HG02623 (cell line): ENCODE results near the gene MRTFA.
"Not testable (repeated sequence)": the region's sequence is repeated elsewhere in the genome, so short reads cannot be mapped to it uniquely, and the experiment has no call there.

ENCODE experiments used
- ATAC-seq: cut with Tn5 transposase; IDR thresholded peaks from one replicate; pipeline ENCODE4 v1.9.1; 2021; ENCODE audit warnings: moderate library complexity; ENCODE audit not compliant: unreplicated experiment

Gene MRTFA

DNA sequence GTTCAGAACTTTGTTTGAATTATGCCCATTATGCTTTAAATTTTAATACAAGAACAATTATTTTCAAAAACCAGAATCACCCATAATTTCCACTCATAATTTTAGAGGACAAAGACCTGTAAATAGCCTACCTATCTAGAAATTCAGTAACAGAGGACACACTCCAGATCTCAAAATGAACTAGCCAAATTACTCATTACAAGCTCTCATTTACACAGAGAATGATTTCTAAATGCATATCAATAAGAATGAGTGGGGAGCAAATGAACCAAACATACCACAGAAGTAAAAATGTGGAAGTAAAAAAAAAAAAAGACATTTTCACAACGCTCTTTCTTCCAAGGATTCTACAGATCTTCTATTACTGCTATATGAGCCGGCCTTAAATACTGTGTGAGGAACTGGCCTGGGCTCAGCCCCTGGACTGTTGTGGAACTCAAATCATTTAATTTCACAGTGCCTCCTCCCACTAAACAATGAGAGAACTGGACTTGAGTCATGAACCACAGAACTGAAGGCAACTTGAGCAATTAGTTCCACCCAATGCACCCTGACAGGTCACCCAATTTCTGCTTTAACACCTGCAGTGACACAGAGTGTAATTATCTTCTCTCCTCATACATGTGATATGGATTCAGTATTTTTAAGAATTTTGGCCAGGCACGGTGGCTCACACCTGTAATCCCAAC lies 8.0 kb downstream of the MRTFA start:
- ATAC-seq: no peak

DNA sequence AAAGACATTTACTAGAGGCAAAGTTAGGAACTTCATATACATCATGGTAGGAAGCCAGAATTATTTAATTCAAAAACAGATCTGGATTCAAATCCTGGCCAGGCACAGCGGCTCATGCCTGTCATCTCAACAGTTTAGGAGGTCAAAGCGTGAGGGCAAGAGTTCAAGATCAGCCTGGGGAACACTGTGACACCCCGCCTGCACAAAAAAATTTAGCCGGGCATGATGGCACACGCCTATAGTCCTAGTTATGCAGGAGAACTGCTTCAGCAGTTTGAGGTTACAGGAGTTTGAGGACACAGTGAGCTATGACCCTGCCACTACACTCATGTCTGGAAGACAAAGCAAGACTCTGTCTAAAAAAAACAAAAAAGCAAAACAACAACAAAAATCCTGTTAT lies 8.9 kb downstream of the MRTFA start:
- no peak for ATAC-seq

DNA sequence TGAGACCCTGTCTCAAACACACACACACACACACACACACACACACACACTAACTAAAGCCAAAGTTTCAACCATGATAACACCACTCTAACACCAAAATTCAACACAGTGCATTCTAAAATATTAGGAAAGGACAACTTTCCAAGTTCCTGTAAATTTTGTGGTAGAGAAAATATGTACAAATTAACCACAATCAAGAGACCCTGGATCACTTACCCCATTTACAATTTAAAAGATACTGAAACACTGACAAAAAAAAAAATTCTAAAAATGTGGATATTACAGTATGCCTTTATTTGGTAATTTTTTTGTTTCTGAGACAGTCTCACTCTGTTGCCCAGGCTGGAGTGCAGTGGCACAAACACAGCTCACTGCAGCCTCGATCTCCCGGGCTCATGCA lies 9.7 kb downstream of the MRTFA start:
- ATAC-seq: no peak

DNA sequence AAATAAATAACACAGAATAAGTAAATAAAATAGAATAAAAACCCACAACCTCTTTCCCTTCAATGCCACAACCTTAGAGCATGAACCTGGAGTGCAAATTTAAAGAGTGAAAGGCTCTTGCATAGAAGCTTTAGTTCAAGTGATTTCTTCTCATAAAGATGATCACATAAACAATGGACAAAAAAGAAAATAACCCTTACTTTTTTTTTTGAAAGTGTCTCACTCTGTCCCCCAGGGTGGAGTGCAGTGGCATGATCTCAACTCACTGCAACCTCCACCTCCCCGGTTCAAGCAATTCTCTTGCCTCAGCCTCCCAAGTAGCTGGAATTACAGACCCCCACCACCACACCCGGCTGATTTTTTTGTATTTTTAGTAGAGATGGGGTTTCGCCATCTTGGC lies 10.7 kb downstream of the MRTFA start:
- ATAC-seq: not testable (repeated sequence)

DNA sequence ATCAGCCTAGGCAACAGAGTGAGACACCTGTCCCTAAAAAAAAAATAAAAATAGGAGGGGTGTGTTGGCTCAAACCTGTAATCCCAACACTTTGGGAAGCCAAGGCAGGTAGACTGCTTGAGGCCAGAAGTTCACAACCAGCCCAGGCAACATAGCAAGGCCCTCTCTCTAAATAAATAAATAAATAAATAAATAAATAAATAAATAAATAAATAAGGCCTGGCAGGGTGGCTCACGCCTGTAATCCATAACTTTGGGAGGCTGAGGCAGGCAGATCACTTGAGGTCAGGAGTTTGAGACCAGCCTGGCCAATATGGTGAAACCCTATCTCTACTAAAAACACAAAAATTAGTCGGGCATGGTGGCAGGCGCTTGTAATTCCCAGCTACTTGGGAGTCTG lies 11.2 kb downstream of the MRTFA start:
- ATAC-seq: not testable (repeated sequence)

DNA sequence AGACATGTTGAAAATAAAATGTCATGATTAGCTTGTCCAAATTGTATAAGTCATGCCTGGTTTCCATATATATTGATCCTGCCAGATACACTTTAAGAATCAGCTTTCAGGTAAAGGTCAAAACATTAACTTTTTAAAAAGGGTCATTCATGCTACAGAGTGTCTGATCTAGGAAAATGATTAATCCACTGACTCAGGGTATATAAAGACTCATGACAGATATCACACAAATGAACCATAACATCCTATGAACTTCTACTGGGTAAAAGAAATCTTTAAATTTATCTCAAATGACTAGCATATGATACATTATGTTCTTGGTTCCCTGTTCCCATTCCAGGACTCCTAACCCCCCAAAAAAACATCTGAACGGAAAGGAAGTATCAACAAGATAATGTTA lies 11.7 kb downstream of the MRTFA start:
- ATAC-seq: no peak

DNA sequence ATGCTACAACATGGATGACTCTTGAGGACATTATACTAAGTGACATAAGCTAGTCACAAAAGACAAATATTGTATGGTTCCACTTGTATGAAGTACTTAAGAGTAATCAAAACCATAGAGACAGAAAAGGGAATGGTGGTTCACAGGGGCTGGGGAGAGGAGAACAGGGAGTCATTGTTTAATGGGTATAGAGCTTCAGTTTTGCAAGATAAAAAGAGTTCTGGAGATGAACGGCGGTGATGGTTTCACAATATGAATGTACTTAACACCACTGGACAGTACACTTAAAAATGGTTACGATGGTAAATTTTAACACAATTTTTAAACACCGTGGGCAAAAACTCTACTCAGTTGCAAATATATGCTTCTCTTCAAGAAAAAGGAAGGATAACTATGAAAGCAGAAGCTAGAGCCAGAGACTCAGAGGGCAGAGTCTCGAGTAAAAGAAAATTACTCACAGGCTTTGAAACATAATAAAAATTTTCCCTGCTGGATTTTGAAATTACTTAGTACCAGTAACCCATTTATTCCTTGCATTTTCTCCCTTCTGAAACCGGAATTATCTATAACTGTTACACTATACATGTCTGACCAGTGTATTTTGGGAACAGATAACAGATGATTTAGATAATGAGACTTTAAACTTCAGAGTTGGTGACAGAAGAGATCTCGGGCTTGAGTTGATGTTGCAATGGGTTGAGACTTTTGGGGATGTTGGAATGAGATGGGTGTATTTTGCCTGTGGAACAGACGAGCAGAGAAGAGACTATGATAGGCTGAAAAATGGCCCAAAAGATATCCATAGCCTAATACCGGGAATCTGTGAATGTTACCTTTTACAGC lies 15.0 kb downstream of the MRTFA start:
- no peak for ATAC-seq

DNA sequence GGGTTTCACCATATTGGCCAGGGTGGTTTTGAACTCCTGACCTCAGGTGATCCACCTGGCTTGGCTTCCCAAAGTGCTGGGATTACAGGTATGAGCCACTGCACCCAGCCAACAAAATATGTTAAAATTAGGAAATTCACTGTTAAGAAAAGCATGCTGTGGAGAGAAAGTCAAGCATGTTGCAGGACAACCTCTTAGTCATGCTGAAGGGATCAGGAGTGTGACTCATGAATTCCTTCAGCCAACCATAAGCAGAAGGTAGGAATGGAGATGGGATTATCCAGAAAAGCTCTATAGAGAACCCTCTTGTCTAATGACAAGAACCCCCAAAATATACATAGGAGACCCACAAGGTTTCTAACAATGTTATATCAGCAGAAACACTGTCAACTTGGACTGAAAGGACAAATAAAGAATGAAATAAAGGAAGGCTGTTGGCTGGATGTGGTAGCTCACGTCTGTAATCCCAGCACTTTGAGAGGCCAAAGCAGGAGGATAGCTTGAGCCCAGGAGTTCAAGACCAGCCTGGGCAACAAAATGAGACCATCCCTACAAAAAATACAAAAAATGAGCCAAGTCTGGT lies 16.0 kb downstream of the MRTFA start:
- no peak for ATAC-seq

DNA sequence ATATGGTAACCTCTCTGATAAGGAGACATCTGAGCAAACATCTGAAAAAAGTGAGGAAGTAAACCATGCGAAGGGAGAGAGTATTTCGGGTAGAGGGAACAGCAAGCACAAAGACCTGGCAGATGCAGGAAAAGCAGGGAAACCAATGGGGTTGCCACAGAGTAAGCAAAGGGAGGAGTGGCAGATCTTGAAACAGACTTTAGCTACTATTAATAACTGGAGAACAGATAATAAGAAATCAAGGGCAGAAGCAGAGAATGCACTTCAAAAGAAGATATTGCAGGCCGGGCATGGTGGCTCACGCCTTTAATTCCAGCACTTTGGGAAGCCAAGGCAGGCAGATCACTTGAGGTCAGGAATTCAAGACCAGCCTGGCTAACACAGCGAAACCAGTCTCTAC lies 18.1 kb downstream of the MRTFA start:
- no peak for ATAC-seq

DNA sequence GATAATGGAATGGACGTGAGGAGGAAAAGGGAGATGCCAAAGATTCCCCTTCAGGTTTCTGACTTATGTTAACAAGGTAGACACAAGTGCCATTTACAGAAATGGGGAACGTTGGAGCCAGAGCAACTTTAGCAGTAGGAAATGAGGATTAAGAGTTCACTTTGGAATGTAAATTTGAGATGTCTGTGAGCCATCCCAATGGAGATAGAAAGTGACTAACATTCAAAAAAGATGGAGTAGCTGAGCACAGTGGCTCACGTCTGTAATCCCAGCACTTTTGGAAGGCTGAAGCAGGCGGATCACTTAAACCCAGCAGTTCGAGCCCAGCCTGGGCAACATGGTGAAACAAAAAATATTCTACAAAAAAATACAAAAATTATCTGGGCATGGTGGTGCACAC lies 19.9 kb downstream of the MRTFA start:
- ATAC-seq: no peak

DNA sequence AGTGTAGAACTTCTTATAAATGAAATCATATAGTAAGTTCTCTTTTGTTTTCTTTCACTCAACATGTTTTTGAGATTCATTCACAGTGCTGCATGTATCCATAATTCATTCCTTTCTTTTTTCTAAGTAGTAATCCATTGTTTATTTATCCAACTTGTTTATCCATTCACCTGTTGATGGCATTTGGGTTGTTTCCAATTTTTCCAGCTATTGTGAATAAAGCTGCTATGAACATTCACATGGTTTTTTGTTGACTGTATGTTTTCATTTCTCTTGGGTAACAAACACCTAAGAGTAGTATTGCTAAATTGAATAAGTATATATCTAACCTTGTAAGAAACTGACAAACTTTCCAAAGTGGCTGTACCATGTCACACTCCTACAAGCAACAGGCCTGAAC lies 23.5 kb downstream of the MRTFA start:
- no peak for ATAC-seq

DNA sequence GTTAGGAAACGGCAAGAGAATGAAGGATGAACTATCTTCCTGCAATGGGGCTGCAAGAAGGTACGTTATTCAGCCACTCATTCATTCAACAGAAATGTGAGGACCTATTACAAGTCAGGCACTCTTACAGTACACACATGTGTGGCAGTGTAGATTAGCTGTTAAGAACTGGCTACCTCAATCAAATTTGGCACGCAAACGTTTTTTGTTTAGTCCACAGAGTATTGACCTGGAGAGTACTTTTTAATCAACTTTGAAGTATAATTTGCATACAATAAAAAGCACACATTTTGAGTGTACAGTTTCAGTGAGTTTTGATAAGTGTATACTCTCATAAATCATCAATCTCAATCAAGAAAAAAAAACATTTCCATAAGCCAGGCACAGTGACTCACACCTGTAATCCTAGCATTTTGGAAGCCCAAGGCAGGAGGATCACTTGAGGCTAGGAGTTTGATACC lies 24.2 kb downstream of the MRTFA start:
- no peak for ATAC-seq

DNA sequence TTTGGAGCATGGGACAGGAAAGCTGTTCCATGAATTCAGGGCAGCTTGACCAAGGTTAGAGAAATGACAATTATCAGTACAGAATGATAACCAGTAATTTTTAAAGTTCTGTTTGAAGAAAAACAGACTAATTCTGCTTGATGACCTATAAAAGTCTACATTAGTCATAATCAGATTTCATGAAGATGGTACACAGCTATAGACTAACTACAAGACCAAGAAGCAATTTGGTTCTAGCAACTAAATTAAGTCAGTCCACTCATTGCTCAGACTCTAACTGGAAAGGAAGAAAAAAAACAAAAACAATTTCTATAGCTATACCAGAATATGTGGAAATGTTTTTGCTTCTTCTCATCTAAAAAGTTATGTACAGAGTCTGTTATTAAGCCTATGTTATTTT lies 24.9 kb downstream of the MRTFA start:
- ATAC-seq: no peak

DNA sequence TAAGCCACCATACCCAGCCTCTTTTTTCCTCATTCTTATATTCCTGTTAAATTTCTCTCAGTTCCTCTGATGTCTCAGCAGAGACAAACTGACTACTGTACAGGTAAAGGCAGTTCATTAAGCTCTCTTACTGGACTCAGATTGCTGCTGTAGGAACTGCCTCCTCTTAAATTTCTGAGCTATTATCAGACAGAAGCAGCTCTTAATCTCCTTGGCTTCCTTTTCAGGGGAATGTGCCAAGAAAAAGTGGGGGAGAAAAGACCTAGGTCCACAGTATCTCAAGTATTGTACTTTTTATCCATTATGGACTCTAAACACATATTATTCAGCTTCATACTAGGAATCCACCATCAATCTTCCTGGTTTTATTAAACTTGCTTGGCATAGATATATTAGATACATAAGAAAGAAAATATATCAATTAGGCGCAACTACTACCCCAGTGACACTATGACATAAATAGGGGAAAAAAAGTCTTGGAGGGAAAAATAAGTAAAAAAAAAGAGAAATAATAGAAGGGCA lies 26.1 kb downstream of the MRTFA start:
- ATAC-seq: no peak

DNA sequence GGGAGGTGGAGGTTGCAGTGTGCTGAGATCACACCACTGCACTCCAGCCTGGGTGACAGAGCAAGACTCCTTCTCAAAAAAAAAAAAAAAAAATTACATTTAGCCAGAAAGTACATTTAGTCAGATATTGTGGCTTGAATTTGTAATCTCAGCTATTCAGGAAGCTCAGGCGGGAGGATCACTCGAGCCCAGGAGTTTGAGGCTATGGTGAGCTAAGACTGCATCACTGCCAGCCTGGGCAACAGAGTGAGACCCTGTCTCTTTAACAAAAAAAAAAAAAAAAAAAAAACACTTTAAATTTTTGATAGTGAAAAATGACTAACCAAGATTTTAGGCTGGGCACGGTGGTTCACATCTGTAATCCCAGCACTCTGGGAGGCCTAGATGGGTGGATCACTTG lies 27.3 kb downstream of the MRTFA start:
- ATAC-seq: no peak

DNA sequence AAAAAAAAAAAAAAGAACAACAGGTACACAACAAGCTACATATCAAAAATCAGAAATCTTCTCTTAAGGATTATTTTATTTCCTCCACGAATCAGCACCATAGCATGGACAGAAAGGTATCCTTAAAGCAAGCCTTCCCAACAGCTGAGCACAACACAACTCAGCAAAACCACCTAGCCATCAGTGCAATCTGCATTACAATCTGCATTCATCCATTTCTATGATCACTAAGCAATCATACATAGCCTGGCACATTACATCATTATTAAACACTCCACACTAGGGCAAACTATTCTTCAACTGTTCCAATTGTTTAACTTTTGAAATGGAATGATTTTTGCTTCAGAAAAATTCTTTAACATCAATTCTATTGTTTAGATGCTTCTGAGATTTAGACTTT lies 29.0 kb downstream of the MRTFA start:
- no peak for ATAC-seq

DNA sequence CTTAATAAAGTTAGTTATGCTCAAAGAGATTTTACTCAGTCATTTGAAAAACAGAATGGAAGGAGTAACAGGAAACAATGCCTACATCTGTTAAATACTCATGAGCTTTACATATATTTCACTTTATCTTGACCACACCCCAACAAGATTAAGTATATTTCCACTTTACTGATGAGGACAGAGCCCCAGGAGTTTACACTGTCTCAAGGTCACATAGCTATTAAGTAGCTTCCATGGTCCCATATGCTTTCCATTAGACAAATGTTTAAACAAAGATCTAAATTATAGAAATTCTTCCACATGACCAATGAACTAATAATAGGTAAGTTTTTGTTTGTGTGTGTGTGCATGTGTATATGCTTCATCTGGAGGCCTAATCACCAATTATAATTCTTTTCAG lies 30.2 kb downstream of the MRTFA start:
- no peak for ATAC-seq

DNA sequence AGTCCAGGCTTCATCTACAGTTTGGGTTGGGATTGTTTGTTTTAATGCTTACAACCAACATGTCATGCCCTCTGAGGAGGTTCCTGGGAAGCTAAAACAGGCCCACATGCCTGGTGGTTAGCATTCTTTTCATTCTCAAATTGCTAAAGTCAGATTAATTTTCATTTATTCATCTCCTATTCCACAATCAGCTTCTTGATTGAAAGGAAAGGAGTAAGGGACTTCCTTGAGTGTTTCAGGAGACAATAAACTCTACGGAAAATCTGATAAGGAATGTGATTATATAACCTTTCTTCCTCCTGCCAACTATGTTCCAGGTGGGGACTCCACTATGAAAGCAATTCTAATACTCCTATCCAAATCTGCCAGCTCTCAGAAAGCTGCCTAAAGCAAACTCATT lies 30.8 kb downstream of the MRTFA start:
- no peak for ATAC-seq

DNA sequence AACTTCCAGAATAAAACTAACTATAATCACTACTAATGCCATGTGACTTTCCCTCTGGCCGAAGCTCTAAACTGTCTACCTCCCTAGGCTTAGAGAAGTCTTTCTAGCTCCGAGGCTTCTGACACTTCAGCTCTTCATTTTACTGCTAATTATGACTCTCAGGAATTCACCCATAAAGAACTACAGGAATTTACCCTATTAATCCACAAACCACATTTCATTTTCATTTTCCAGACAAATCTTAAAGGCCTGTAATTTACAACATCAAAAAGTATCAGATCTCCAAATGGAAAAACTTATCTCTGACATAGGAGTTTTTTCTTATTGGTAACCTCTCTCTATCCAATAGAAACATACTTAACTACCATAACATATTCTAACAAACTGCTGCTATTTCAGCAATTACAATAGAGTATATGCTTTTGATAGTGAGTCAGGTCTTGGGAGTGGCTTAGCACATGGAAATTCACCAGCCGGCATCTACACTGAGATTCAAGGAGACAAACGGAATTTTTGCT lies 33.4 kb downstream of the MRTFA start:
- no peak for ATAC-seq

DNA sequence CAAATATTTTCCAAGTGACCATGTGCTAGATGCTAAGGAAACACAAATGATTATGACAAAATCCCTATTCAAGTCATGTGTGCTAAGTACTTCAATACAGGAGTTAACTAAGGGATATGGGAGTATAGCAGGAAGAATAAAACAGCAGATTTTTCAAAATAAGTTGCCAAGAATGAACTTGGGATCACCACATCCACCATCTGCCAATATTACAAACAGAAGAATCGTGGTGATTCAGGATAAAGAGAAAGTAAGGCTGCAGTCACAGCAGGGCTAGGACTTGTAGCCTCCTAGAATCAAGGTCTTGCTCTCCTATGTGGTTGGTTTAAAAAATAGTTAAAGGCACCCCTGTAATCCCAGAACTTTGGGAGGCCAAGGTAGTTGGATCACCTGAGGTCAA lies 34.3 kb downstream of the MRTFA start:
- ATAC-seq: no peak

DNA sequence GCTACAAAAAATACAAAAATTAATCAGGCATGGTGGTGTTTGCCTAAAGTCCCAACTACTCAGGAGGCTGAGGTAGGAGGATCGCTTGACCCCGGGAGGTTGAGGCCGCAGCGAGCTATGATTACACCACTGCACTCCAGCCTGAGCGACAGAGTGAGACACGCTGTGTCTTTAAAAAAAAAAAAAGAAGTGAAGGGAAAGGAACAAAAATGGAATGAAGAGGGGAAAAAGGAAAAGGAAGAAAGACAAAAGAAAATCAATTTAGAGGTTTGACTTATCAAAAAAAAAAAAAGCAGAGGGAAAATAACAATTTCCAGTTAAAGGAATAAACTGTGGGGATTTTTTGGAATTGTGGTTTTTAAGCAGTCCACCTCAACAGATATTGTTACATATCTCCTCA lies 36.8 kb downstream of the MRTFA start:
- no peak for ATAC-seq

DNA sequence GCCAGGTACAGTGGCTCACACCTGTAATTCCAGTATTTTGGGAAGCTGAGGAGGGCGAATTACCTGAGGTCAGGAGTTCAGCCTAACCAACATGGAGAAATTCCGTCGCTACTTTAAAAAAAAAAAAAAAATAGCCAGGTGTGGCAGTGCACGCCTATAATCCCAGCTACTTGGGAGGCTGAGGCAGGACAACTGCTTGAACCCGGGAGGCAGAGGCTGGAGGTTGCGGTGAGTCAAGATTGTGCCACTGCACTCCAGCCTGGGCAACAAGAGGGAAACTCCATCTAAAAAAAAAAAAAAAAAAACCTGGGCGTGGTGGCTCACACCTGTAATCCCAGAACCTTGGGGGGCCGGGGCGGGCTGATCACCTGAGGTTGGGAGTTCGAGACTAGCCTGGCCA lies 37.8 kb downstream of the MRTFA start:
- ATAC-seq: not testable (repeated sequence)
